AG09319 (cell line): ENCODE results near the gene ING1.
"Not testable (repeated sequence)": the region's sequence is repeated elsewhere in the genome, so short reads cannot be mapped to it uniquely, and the experiment has no call there.

Experiments used
- DNase-seq: peaks from one replicate; pipeline ENCODE4 v3.0.0-alpha.2; 2010; ENCODE audit warnings: low read depth; ENCODE audit errors: extremely low read depth
- CTCF ChIP-seq: IDR thresholded peaks from 2 replicates; pipeline ENCODE4 v1.5.1; 2011; ENCODE audit warnings: low read depth, mild to moderate bottlenecking, inconsistent platforms, low read length, moderate library complexity

The ING1 gene

DNA sequence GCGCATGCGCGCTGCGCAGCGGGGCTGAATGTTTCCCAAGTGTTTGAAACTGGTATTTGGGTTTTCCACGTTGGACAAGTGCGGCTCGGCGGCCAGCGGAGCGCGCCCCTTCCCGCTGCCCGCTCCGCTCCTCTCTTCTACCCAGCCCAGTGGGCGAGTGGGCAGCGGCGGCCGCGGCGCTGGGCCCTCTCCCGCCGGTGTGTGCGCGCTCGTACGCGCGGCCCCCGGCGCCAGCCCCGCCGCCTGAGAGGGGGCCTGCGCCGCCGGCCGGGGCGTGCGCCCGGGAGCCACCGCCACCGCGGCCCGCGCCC lies at the start of gene ING1:
TSS of gene ING1 (plus strand) at position 59 of the 311 bp plus-strand sequence. CDS start 450 bp downstream, outside the sequence.
- TF ChIP-seq CTCF = no peak
- DNase-seq = no peak

DNA sequence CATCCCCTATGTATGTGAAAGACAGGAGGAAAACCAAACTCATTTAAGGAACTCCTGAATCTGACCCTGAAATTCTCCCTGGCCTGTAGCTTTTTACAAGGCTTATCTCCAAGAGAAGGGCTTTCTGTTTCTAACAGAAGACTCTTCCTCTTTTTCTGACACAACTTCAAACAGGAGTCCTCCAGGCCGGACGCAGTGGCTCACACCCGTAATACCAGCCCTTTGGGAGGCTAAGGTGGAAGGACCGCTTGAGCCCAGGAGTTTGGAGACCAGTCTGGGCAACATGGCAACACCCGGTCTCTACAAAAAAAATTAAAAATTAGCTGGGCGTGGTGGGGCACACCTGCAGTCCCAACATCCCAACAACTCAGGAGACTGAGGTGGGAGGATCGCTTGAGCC lies 49.5 kb upstream of the ING1 start:
- DNase-seq = no peak
- TF ChIP-seq CTCF = no peak

GRCh38 chr13:110664673-110665072 lies 48.8 kb upstream of the ING1 start:
- no peak for TF ChIP-seq CTCF
- no peak for DNase-seq

GRCh38 chr13:110665491-110666254 lies 47.8 kb upstream of the ING1 start:
- no peak for DNase-seq
- no peak for TF ChIP-seq CTCF

DNA sequence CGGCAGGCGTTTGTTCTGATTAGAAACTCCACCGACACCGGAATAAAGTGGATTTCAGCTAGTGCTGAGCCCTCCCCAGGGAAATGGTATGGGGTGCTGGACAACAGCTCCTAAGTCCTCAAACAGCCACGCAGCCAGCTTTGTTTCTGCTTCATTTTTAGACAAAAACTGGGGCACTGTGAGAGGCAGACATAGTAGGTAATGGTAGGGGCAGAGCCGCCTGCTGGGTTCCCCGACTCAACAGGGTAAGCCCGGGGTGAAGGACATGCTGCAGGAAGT lies 47.3 kb upstream of the ING1 start:
- no peak for TF ChIP-seq CTCF
- no peak for DNase-seq

GRCh38 chr13:110669036-110669435 lies 44.5 kb upstream of the ING1 start:
- no peak for TF ChIP-seq CTCF
- DNase-seq = no peak

DNA sequence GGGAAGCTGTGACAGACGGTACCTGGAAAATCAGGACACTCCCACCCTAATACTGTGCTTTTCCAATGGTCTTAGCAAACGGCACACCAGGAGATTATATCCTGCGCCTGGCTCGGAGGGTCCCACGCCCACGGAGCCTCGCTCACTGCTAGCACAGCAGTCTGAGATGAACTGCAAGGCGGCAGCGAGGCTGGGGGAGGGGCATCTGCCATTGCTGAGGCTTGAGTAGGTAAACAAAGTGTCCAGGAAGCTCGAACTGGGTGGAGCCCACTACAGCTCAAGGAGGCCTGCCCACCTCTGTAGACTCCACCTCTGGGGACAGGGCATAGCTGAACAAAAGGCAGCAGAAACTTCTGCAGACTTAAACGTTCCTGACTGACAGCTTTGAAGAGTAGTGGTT lies 43.7 kb upstream of the ING1 start:
- DNase-seq = not testable (repeated sequence)

- no peak for TF ChIP-seq CTCF
- DNase-seq = no peak
Measured at GRCh38 chr13:110676595-110677587, 36.6 kb upstream of the ING1 start.
